Measurements from ENCODE around the gene ERC1.

- TF ChIP-seq GATA2 (IDR thresholded peaks at IDR 0.05; ENCODE audit: low read depth, low read length): no peak
- TF ChIP-seq GATA3 (IDR thresholded peaks at IDR 0.05; ENCODE audit: low read depth, low read length): no peak
Measured at GRCh38 chr12:1073652-1074051, 82.6 kb downstream of the ERC1 start.
